ENCODE measurements around the gene CKAP4. TPM values are rescaled to one million over a fixed set of nuclear protein-coding genes. Genes with fewer than 3 reads are reported as not detected.

CKAP4 gene
- total and polyA plus RNA-seq, 2 of the 13 experiments (the other 11 are each of a cell fraction or from before 2014, with no cell fraction given): 39.2 to 70.2 TPM

- TF ChIP-seq ZBED4 (CRISPR knock-in tag; IDR thresholded peaks at IDR 0.05; ENCODE audit: borderline replicate concordance) (no peak), PCBP2 (optimal IDR thresholded peaks at IDR 0.05; ENCODE audit: low read depth, low read length, poor library complexity, severe bottlenecking) (no peak), ZFP41 (CRISPR knock-in tag; IDR thresholded peaks at IDR 0.05; ENCODE audit: borderline replicate concordance) (no peak), ARNTL (CRISPR knock-in tag; IDR thresholded peaks at IDR 0.05) (peak; percentile 69; the same call in 1 of the 2 replicates), ZNF160 (CRISPR knock-in tag; IDR thresholded peaks at IDR 0.05) (no peak), ZNF124 (CRISPR knock-in tag; IDR thresholded peaks at IDR 0.05) (no peak), ZNF564 (CRISPR knock-in tag; IDR thresholded peaks at IDR 0.05) (no peak), ZNF550 (CRISPR knock-in tag; IDR thresholded peaks at IDR 0.05; ENCODE audit: borderline replicate concordance) (no peak), NFRKB (IDR thresholded peaks at IDR 0.05) (no peak), MBNL3 (CRISPR knock-in tag; conservative IDR thresholded peaks at IDR 0.05) (no peak), HNRNPK (IDR thresholded peaks at IDR 0.05; ENCODE audit: low read depth, low read length, poor library complexity, severe bottlenecking) (no peak), ZNF580 (CRISPR knock-in tag; IDR thresholded peaks at IDR 0.05; ENCODE audit: borderline replicate concordance, low read depth) (peak; percentile 58; the same call in 1 of the 2 replicates), CHD2 (IDR thresholded peaks at IDR 0.05; ENCODE audit: low read depth, low read length) (no peak), ADNP (CRISPR knock-in tag; IDR thresholded peaks at IDR 0.05) (no peak), ZBTB7B (CRISPR knock-in tag; IDR thresholded peaks at IDR 0.05) (peak; percentile 74), ZBTB39 (CRISPR knock-in tag; IDR thresholded peaks at IDR 0.05) (no peak), MLX (CRISPR knock-in tag; IDR thresholded peaks at IDR 0.05) (peak; percentile 77), SNAPC2 (CRISPR knock-in tag; IDR thresholded peaks at IDR 0.05) (no peak), CSRNP1 (CRISPR knock-in tag; IDR thresholded peaks at IDR 0.05) (no peak)
Measured at GRCh38 chr12:106284358-106285105, 36.7 kb upstream of the CKAP4 start (continued).

All from HepG2 (cell line).